Uterus (tissue), 4 donors: Measurements from ENCODE around the gene CRNKL1. TPM values are rescaled to one million over a fixed set of nuclear protein-coding genes. Genes with fewer than 3 reads are reported as not detected.

Source experiments
- DNase-seq, 2 donors: peaks; one replicate each; pipeline ENCODE4 v3.0.0-alpha.2; 2019 to 2020
- H3K27ac ChIP-seq, 2 donors: fragments of 200-600 bp; sonication (generic); 1 replicate in 1 of 2; 2 replicates in 1 of 2; pipeline ENCODE4 v1.5.1; 2016 to 2018
- H3K27me3 ChIP-seq, 2 donors: fragments of 200-600 bp; sonication (generic); one replicate each; pipeline ENCODE4 v1.5.1; 2018 to 2019; ENCODE audit warnings: control low read depth in 1 of 2
- H3K36me3 ChIP-seq, 2 donors: fragments of 200-600 bp; sonication (generic); one replicate each; pipeline ENCODE4 v1.5.1; 2019; ENCODE audit warnings: control low read depth in 1 of 2
- H3K4me1 ChIP-seq, 2 donors: fragments of 200-600 bp; sonication (generic); one replicate each; pipeline ENCODE4 v1.5.1; 2018 to 2019; ENCODE audit warnings: control low read depth in 1 of 2
- H3K4me3 ChIP-seq, 2 donors: fragments of 200-600 bp; sonication (generic); 1 replicate in 1 of 2; 2 replicates in 1 of 2; pipeline ENCODE4 v1.5.1; 2018 to 2019; ENCODE audit warnings: mild to moderate bottlenecking in 1 of 2
- H3K9me3 ChIP-seq, 2 donors: fragments of 200-600 bp; sonication (generic); one replicate each; pipeline ENCODE4 v1.5.1; 2019; ENCODE audit warnings: control low read depth in 1 of 2
- CTCF ChIP-seq, 4 experiments: fragments of 200-600 bp in 2 of 4; fragments of 450-650 bp in 2 of 4; sonication (generic) in 2 of 4; IDR thresholded peaks; one replicate each; pipeline ENCODE4 v1.5.1; 2016 to 2019; ENCODE audit warnings: antibody characterized with exemption in 4 of 4, mild to moderate bottlenecking in 2 of 4, moderate library complexity in 1 of 4
- POLR2A ChIP-seq, 2 donors: fragments of 450-650 bp; IDR thresholded peaks; one replicate each; pipeline ENCODE4 v1.6.1; 2016; ENCODE audit warnings: antibody characterized with exemption in 2 of 2, mild to moderate bottlenecking in 1 of 2, moderate library complexity in 1 of 2
- intact Hi-C: fragments of 100-400 bp; cut with DNase I; formaldehyde crosslinking; loops from one replicate; pipeline ENCODE4 v1.15.1; 2023; ENCODE audit warnings: low total_unique reads
- total RNA-seq, 4 donors: library from RNA; depleted of rRNA in 3 of 4; stranded (reverse); fragments of >200 nt in 3 of 4; gene quantifications; one replicate each; pipeline versions ENCODE4 v1.1.0 to v1.2.4, GENCODE V29; 2014 to 2023
- donor health status: DM: yes; HTN: yes; CAD: no.

Gene CRNKL1
- total RNA-seq, 4 donors from 2014 or later = 21.8 to 58.4 (median 38.4) TPM

- Histone ChIP-seq H3K4me1 (no peaks in the 10 kb centered on the region), H3K4me3 (no peak overlapping the region), H3K9me3 (no peaks in the 10 kb centered on the region), H3K27me3 (no peaks in the 10 kb centered on the region), H3K36me3 (no peaks in the 10 kb centered on the region), H3K27ac (peak overlapping the region; percentile 35 to 76)
- TF ChIP-seq POLR2A (IDR thresholded peaks at IDR 0.05) (no peak), CTCF (IDR thresholded peaks at IDR 0.05) (no peak)
- intact Hi-C loops = no loop called here
- no peak for DNase-seq
These were observed 15.5 kb downstream of the CRNKL1 start for GRCh38 chr20:20036756-20037155.

GRCh38 chr20:20034486-20034885 lies 17.8 kb downstream of the CRNKL1 start:
- intact Hi-C loops = no loop called here
- DNase-seq = peak in 1 of 2 donors; percentile 71
- Histone ChIP-seq H3K4me3 (no peak overlapping the region), H3K36me3 (no peaks in the 10 kb centered on the region), H3K9me3 (no peaks in the 10 kb centered on the region), H3K27me3 (no peaks in the 10 kb centered on the region), H3K27ac (peak overlapping the region; percentile 60 to 76), H3K4me1 (no peaks in the 10 kb centered on the region)
- TF ChIP-seq POLR2A (IDR thresholded peaks at IDR 0.05) (no peak), CTCF (IDR thresholded peaks at IDR 0.05) (no peak)

DNA sequence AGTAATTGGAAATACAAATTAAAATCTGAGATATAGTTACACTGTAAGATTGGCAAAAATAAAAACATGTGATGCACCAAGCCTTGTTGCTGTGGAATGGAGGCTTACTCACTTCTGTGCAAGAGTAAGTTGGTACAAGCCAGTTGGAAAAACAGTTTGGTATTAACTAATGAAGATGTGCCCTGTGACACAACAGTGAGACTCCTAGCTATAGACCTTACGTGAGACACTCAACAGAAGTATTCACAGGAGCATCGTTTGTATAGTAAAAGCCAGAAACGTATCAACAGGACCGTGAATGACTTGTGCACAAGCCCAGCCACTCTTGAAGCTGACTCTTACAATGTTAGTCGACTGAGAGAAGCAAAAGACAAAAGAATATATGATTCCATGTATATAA lies 20.5 kb downstream of the CRNKL1 start:
- no peaks in the 10 kb centered on the region for H3K4me1 ChIP-seq
- H3K27ac ChIP-seq = peak overlapping the region in 1 of 2 donors; percentile 14
- intact Hi-C loops = no loop called here
- no peaks in the 10 kb centered on the region for H3K27me3 ChIP-seq
- no peaks in the 10 kb centered on the region for H3K9me3 ChIP-seq
- no peak for DNase-seq
- no peak overlapping the region for H3K4me3 ChIP-seq
- no peaks in the 10 kb centered on the region for H3K36me3 ChIP-seq
- no peak for TF ChIP-seq POLR2A (IDR thresholded peaks at IDR 0.05)
- no peak for TF ChIP-seq CTCF (IDR thresholded peaks at IDR 0.05)

DNA sequence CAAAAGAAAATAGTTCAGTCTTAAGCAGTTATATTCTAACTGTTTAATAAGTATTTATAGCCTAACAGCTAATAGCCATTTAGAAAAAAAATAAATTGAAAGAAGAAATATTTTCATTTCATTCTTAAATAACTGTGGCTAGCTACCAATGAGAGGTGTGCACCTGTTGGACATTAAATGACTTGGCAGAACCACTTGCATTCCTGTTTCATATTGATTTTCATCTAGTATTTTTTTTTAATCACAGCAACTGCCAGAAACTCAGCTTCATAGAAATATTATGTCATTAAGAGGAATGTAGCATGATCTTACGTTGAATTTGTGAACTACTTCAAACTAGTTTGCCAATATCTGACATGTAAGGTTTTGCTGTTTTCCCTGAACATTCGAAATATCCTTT lies 25.0 kb downstream of the CRNKL1 start:
- Histone ChIP-seq H3K36me3 (no peaks in the 10 kb centered on the region), H3K9me3 (no peaks in the 10 kb centered on the region)
- intact Hi-C loops = no loop called here

GRCh38 chr20:20024942-20025341 lies 27.3 kb downstream of the CRNKL1 start:
- Histone ChIP-seq H3K27ac (no peak overlapping the region), H3K36me3 (no peaks in the 10 kb centered on the region)

More for the DNA sequence above, 25.0 kb downstream of the CRNKL1 start:
- Histone ChIP-seq H3K4me3 (no peak overlapping the region), H3K4me1 (no peaks in the 10 kb centered on the region), H3K27me3 (no peaks in the 10 kb centered on the region), H3K27ac (no peak overlapping the region)
- TF ChIP-seq POLR2A (IDR thresholded peaks at IDR 0.05) (no peak), CTCF (IDR thresholded peaks at IDR 0.05) (no peak)
- DNase-seq = no peak

More at GRCh38 chr20:20024942-20025341, 27.3 kb downstream of the CRNKL1 start:
- H3K4me1 ChIP-seq = peaks cover 0 to under 1% of the 10 kb centered on the region in 2 donors
- TF ChIP-seq POLR2A (IDR thresholded peaks at IDR 0.05) (no peak), CTCF (IDR thresholded peaks at IDR 0.05) (no peak)
- intact Hi-C loops = no loop called here
- no peaks in the 10 kb centered on the region for H3K27me3 ChIP-seq
- no peaks in the 10 kb centered on the region for H3K9me3 ChIP-seq
- no peak for DNase-seq
- H3K4me3 ChIP-seq = no peak overlapping the region
